ENCODE results near the gene DPCD. TPM values are rescaled to one million over a fixed set of nuclear protein-coding genes. Genes with fewer than 3 reads are reported as not detected.

The DPCD gene
- total and polyA plus RNA-seq, 12 donors = 8.3 to 42.5 (median 26.5) TPM

DNA sequence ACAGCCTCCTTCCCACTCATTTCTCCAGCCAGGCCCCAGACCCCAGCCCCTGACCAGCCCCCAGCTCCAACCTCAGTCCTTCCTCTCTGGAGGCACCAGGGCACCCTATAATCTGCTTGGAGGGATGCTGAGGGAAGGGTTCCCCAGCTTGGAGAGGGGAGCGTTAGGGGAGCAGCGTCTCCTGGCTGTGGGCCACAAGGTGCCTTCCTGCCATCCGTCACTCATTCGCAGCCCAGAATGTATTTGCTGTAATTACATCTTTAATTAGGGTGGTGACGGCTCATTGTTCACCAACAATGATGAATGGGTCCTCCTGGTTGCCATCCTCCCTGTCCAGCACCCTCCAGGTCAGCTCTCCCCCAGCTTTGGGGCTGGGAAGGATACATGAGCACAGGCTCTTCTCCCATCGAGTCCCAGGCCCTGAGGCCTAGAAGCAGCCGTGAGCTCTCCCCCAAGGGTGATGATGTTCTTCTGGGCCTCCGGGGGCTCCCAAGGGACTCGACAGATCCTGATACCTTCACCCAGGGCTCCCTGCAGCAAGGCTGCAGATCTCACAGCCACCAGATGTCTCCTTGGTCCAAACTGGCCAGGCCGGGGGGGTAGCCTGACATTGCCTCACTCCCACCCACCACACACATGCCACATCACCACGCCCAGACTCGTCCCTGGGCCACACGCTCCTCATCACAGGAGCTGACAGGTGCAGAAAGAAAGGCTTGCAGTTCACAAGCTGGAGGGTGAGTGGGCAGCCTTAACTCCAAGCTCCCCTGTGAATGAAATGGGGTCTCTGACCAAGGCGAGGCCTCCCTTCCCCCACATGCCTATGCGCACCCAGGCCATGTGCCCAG, 26.8 kb upstream of the DPCD start:
- 74 to 88% (median 81%) methylated on average over 5 to 15 of the region's 15 CpGs for WGBS, 4 donors
- Histone ChIP-seq H3K9me3 (replicated peaks in 1 of 3) (no peaks in the 10 kb centered on the region), H3K4me3 (no peak overlapping the region), H3K27ac (no peak overlapping the region), H3K27me3 (peaks cover 9% of the 10 kb centered on the region), H3K36me3 (replicated peaks in 1 of 2) (no peaks in the 10 kb centered on the region), H3K4me1 (replicated peaks in 1 of 2) (peaks cover 2 to 13% of the 10 kb centered on the region in 2 donors)
- intact Hi-C loops (cut with DNase I) = loop anchor here (10.0 kb wide), 3 partner anchors 116 to 396 kb away; no protein-coding TSS in a partner anchor
- TF ChIP-seq, protein P1, sequence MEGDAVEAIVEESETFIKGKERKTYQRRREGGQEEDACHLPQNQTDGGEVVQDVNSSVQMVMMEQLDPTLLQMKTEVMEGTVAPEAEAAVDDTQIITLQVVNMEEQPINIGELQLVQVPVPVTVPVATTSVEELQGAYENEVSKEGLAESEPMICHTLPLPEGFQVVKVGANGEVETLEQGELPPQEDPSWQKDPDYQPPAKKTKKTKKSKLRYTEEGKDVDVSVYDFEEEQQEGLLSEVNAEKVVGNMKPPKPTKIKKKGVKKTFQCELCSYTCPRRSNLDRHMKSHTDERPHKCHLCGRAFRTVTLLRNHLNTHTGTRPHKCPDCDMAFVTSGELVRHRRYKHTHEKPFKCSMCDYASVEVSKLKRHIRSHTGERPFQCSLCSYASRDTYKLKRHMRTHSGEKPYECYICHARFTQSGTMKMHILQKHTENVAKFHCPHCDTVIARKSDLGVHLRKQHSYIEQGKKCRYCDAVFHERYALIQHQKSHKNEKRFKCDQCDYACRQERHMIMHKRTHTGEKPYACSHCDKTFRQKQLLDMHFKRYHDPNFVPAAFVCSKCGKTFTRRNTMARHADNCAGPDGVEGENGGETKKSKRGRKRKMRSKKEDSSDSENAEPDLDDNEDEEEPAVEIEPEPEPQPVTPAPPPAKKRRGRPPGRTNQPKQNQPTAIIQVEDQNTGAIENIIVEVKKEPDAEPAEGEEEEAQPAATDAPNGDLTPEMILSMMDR (IDR thresholded peaks at IDR 0.05) = no peak
- no peak for TF ChIP-seq POLR2A (IDR thresholded peaks at IDR 0.05)
- DNase-seq = peak in 2 of 7 donors; percentile 17 to 48

DNA sequence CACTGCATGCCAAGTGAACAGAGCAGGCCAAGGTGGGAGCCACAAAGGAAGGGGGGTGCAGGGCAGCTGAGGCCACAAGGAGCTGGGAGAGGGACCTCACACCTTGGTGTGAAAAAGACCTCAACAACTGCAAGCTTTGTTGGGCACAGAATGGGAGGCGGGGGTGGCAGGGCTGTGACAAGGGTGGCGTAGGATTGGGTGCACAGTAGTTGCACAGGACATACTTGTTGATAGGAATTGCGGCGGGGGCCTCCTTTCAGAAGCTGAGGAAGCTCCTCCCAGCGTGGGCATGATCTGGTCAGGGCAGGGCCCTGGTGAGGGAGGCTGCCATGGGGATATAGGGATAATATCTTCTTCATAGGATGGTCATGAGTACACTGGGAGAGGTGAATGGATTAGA, 25.9 kb upstream of the DPCD start:
- Histone ChIP-seq H3K27ac (no peak overlapping the region), H3K27me3 (peaks cover 9% of the 10 kb centered on the region), H3K9me3 (replicated peaks in 1 of 3) (no peaks in the 10 kb centered on the region), H3K4me1 (replicated peaks in 1 of 2) (peaks cover 5 to 19% of the 10 kb centered on the region in 2 donors), H3K36me3 (replicated peaks in 1 of 2) (no peaks in the 10 kb centered on the region), H3K4me3 (no peak overlapping the region)
- TF ChIP-seq POLR2A (IDR thresholded peaks at IDR 0.05) = no peak
- TF ChIP-seq, protein P1 (IDR thresholded peaks at IDR 0.05) = no peak
- 85 to 91% (median 87%) methylated on average over 5 of the region's 5 CpGs for WGBS, 4 donors
- peak in 1 of 7 donors; percentile 16 for DNase-seq
- intact Hi-C loops (cut with DNase I) = loop anchor here (10.0 kb wide), 3 partner anchors 117 to 397 kb away; no protein-coding TSS in a partner anchor

DNA sequence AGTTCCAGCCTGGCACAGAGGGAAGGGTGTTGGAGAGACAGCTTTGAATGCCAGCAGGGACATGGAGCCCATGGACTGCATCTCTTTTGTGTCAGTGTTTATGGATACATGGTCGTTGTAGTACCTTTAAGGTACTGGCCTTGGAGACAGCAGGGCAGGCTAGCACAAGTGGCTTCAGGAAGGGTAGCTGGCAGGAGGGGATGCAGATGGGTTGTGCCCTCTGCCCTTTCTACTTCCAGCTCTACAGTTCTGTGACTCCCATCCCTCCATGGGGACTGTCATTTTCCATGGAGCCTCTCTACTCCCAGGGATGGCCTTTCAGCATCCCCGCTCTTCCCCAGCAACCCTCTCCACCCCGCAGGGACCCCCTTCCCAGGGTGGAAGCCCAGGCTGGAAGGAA, 25.1 kb upstream of the DPCD start:
- Histone ChIP-seq H3K36me3 (replicated peaks in 1 of 2) (no peaks in the 10 kb centered on the region), H3K27me3 (peaks cover 9% of the 10 kb centered on the region), H3K4me1 (replicated peaks in 1 of 2) (peaks cover 5 to 19% of the 10 kb centered on the region in 2 donors), H3K27ac (no peak overlapping the region), H3K9me3 (replicated peaks in 1 of 3) (no peaks in the 10 kb centered on the region), H3K4me3 (no peak overlapping the region)
- TF ChIP-seq, protein P1 (IDR thresholded peaks at IDR 0.05) = no peak
- no peak for TF ChIP-seq POLR2A (IDR thresholded peaks at IDR 0.05)
- peak in 2 of 7 donors; percentile 13 to 30 for DNase-seq
- WGBS, 4 donors = 61 to 70% (median 66%) methylated on average over 3 of the region's 3 CpGs
- intact Hi-C loops (cut with DNase I) = loop anchor here (10.0 kb wide), 3 partner anchors 118 to 398 kb away; no protein-coding TSS in a partner anchor

DNA sequence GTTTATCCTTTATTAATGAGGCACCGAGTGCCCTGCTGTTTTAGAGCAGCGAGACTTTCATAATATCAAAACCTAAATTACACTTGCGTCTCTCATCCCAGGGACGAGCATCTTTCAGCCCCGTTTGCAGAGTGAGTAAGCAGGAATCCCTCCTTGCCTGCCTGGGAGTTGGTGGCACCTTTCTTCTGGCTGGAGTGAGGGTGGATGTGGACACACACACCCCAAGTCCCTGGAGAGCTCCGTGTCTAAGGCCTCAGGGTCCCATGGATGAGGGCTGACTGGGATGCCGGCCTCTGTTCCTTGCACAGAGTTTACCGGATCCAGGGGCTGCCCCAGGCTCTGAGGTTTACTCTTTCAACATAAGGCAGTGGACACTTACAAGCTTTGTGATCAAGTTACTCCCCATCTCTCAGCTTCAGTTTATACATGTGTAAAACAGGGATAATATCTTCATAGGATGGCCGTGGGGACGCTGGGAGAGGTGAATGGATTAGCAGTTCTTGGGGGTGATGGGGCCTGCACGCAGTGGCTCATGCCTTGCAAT, 24.6 kb upstream of the DPCD start:
- intact Hi-C loops (cut with DNase I) = loop anchor here (10.0 kb wide), 3 partner anchors 119 to 399 kb away; no protein-coding TSS in a partner anchor
- WGBS, 4 donors = 65 to 84% (median 71%) methylated on average over 10 to 11 of the region's 11 CpGs
- no peaks in the 10 kb centered on the region for H3K36me3 ChIP-seq (replicated peaks in 1 of 2)
- peaks cover 9% of the 10 kb centered on the region for H3K27me3 ChIP-seq
- H3K9me3 ChIP-seq (replicated peaks in 1 of 3) = no peaks in the 10 kb centered on the region
- DNase-seq = peak in 2 of 7 donors; percentile 14 to 36
- peaks cover 5 to 19% of the 10 kb centered on the region in 2 donors for H3K4me1 ChIP-seq (replicated peaks in 1 of 2)
- no peak overlapping the region for H3K4me3 ChIP-seq
- no peak for TF ChIP-seq POLR2A (IDR thresholded peaks at IDR 0.05)
- TF ChIP-seq, protein P1 (IDR thresholded peaks at IDR 0.05) = no peak
- H3K27ac ChIP-seq = no peak overlapping the region
